AG09309 (cell line): Measurements from ENCODE around the gene CLRN2.
"Not testable (repeated sequence)": the region's sequence is repeated elsewhere in the genome, so short reads cannot be mapped to it uniquely, and the experiment has no call there.

Experiments
- DNase-seq: peaks from one replicate; pipeline ENCODE4 v3.0.0-alpha.2; 2010; ENCODE audit warnings: low read depth
- H3K4me3 ChIP-seq: 2 replicates; pipeline ENCODE4 v1.5.1; 2011; ENCODE audit warnings: mild to moderate bottlenecking, low read depth, low read length, moderate library complexity; ENCODE audit not compliant: control insufficient read depth
- CTCF ChIP-seq: IDR thresholded peaks from 2 replicates; pipeline ENCODE4 v1.5.1; 2011; ENCODE audit warnings: mild to moderate bottlenecking, low read depth, low read length, inconsistent platforms; ENCODE audit not compliant: insufficient read depth, control insufficient read depth; ENCODE audit errors: missing control alignments

The CLRN2 gene

GRCh38 chr4:17535906-17536305, 20.9 kb downstream of the CLRN2 start:
- no peak for DNase-seq
- TF ChIP-seq CTCF: no peak
- no peak overlapping the region for H3K4me3 ChIP-seq

DNA sequence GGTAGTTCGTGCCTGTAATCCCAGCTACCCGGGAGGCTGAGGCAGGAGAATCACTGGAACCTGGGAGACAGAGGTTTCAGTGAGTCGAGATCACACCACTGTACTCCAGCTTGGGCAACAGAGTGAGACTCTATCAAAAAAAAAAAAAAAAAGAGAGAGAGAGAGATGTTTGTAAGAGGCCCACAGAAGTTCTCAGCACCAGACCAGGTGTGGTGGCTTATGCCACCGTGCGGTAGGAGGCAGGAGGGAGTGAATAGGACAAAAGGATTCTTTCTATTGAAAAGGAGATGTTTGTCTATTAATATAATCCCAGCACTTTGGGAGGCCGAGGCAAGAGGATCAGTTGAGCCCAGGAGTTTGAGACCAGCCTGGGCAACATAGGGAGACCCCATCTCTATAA, 22.1 kb downstream of the CLRN2 start:
- not testable (repeated sequence) for DNase-seq, H3K4me3 ChIP-seq

GRCh38 chr4:17544205-17544604, 29.2 kb downstream of the CLRN2 start:
- DNase-seq: no peak
- H3K4me3 ChIP-seq: no peak overlapping the region
- TF ChIP-seq CTCF: no peak

- TF ChIP-seq CTCF: no peak
- DNase-seq: no peak
- no peak overlapping the region for H3K4me3 ChIP-seq
Observed at GRCh38 chr4:17544831-17545234, 29.9 kb downstream of the CLRN2 start.

DNA sequence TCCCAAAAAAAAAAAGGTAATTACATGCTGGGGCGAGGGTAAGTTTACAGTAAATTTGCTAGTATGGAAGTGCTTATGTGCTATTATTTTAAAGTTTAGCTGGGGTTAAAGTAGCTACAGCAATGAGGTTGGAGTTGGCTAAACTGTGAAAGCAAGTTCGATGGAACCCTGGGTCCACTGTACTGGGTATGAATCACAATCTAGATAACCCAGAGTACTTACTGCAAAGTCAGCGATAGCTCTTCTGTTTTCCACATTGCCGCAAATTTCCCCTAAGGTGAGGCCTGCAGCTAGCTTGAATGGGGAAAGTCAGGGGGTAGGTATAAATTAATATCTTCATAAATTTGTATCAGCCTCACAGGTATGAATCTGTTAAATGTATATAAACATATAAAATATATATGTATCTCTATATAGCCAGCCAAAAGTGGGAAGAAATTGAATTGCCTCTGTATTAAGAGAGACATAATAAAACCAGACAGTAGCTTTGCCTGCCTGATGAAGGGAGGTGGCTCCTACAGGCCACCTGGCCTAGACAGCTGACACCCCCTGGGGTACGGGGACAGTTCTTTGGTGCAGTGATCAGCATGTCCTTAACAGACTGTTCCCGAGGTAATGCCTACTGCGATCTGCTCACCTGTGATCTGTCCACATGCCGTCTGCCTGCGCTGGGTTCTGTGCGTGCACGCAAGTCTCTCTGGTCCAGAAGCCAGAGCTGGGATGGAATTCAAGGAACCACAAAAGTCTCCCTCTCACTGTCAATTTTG, 30.6 kb downstream of the CLRN2 start:
- TF ChIP-seq CTCF: no peak
- no peak for DNase-seq
- H3K4me3 ChIP-seq: no peak overlapping the region

- DNase-seq: no peak
- H3K4me3 ChIP-seq: no peak overlapping the region
- no peak for TF ChIP-seq CTCF
Observed at GRCh38 chr4:17546222-17546621, 31.3 kb downstream of the CLRN2 start.

GRCh38 chr4:17546678-17547077, 31.7 kb downstream of the CLRN2 start:
- no peak overlapping the region for H3K4me3 ChIP-seq
- no peak for TF ChIP-seq CTCF
- no peak for DNase-seq
